IMR-90 (cell line): ENCODE measurements around the gene NHLRC1. TPM values are rescaled to one million over a fixed set of nuclear protein-coding genes. Genes with fewer than 3 reads are reported as not detected.

Source experiments
- ATAC-seq: fragments of 200-7000 bp; cut with Tn5 transposase; 2 replicates; pipeline ENCODE4 v1.9.1; 2020; ENCODE audit warnings: low read depth, mild to moderate bottlenecking, moderate library complexity
- BruUV-seq: library from RNA; stranded (reverse); fragments of 400-500 nt; replicated peaks from 2 replicates; lab custom pipeline; 2021; lab: Mats Ljungman, UMichigan
- CTCF ChIA-PET: fragments of 300-600 bp; formaldehyde crosslinking; extraction: SDS; loops from one replicate; lab custom pipeline; 2021; ENCODE audit warnings: antibody characterized with exemption; lab: Yijun Ruan, JAX
- POLR2A ChIA-PET: fragments of 300-600 bp; sonication (Branson Sonifier 250); formaldehyde crosslinking; loops from one replicate; lab custom pipeline; 2022; ENCODE audit warnings: antibody characterized with exemption; ENCODE audit not compliant: unreplicated experiment; lab: Charles Lee
- DNase-seq: peaks from one replicate; pipeline ENCODE4 v3.0.0; 2013
- H2AFZ ChIP-seq: replicated peaks from 2 replicates; pipeline ENCODE3; 2013; ENCODE audit warnings: low read length, mild to moderate bottlenecking; ENCODE audit not compliant: poor library complexity
- H2AK5ac ChIP-seq: 2 replicates; pipeline ENCODE4 v1.6.1; 2013; ENCODE audit warnings: low read depth, low read length, inconsistent platforms
- H2AK9ac ChIP-seq: replicated peaks from 2 replicates; pipeline ENCODE3; 2013; ENCODE audit warnings: mild to moderate bottlenecking, low read depth, low read length, moderate library complexity; ENCODE audit not compliant: poor library complexity
- H2BK120ac ChIP-seq: 2 replicates; pipeline ENCODE4 v1.6.1; 2013; ENCODE audit warnings: low read depth, low read length, inconsistent platforms
- H2BK15ac ChIP-seq: 3 replicates; pipeline ENCODE4 v1.6.1; 2013; ENCODE audit warnings: low read depth, low read length, inconsistent platforms
- H2BK20ac ChIP-seq: 2 replicates; pipeline ENCODE4 v1.6.1; 2013; ENCODE audit warnings: low read depth, mild to moderate bottlenecking, inconsistent platforms, low read length, moderate library complexity
- H2BK5ac ChIP-seq: 2 replicates; pipeline ENCODE4 v1.6.1; 2013; ENCODE audit warnings: mild to moderate bottlenecking, low read depth, low read length, inconsistent platforms; ENCODE audit not compliant: poor library complexity, severe bottlenecking
- H3K14ac ChIP-seq: replicated peaks from 2 replicates; pipeline ENCODE4 v1.6.1; 2013; ENCODE audit warnings: low read depth, low read length, inconsistent platforms
- H3K18ac ChIP-seq: 2 replicates; pipeline ENCODE4 v1.6.1; 2013; ENCODE audit warnings: low read depth, low read length, control low read depth
- H3K23ac ChIP-seq: 2 replicates; pipeline ENCODE4 v1.6.1; 2013; ENCODE audit warnings: low read depth, low read length, inconsistent platforms
- H3K27ac ChIP-seq: 2 replicates; pipeline ENCODE4 v1.5.1; 2013; ENCODE audit warnings: mild to moderate bottlenecking, control low read depth, low read length; ENCODE audit not compliant: insufficient read depth
- H3K27me3 ChIP-seq: 2 replicates; pipeline ENCODE4 v1.6.1; 2013; ENCODE audit warnings: low read length; ENCODE audit not compliant: control insufficient read depth, insufficient read depth
- H3K36me3 ChIP-seq: 2 replicates; pipeline ENCODE4 v1.6.1; 2013; ENCODE audit warnings: low read length, mixed read lengths; ENCODE audit not compliant: control insufficient read depth, insufficient read depth
- H3K4ac ChIP-seq: 2 replicates; pipeline ENCODE4 v1.6.1; 2013; ENCODE audit warnings: low read depth, low read length, inconsistent platforms
- H3K4me1 ChIP-seq: 2 replicates; pipeline ENCODE4 v1.6.1; 2013; ENCODE audit warnings: low read length, mixed read lengths; ENCODE audit not compliant: control insufficient read depth, insufficient read depth
- H3K4me2 ChIP-seq: 2 replicates; pipeline ENCODE4 v1.6.1; 2013; ENCODE audit warnings: low read depth, mild to moderate bottlenecking, control low read depth, low read length, moderate library complexity
- H3K4me3 ChIP-seq: 2 replicates; pipeline ENCODE4 v1.5.1; 2013; ENCODE audit warnings: low read depth, mild to moderate bottlenecking, control low read depth, low read length, moderate library complexity; ENCODE audit not compliant: insufficient read depth
- H3K56ac ChIP-seq: 2 replicates; pipeline ENCODE4 v1.6.1; 2013; ENCODE audit warnings: low read length, inconsistent platforms; ENCODE audit not compliant: insufficient read depth; ENCODE audit errors: extremely low read depth
- H3K79me1 ChIP-seq, 2 experiments: 2 replicates each; pipeline ENCODE4 v1.6.1; 2013; ENCODE audit warnings: low read length in 2 of 2, inconsistent platforms in 1 of 2, low read depth in 1 of 2
- H3K9ac ChIP-seq: 2 replicates; pipeline ENCODE4 v1.6.1; 2013; ENCODE audit warnings: low read depth, low read length, control low read depth
- H3K9me1 ChIP-seq: 2 replicates; pipeline ENCODE4 v1.6.1; 2013; ENCODE audit warnings: low read length, inconsistent platforms; ENCODE audit not compliant: insufficient read depth
- H3K9me3 ChIP-seq: 2 replicates; pipeline ENCODE4 v1.6.1; 2013; ENCODE audit warnings: low read length; ENCODE audit not compliant: control insufficient read depth, insufficient read depth
- H4K20me1 ChIP-seq: 2 replicates; pipeline ENCODE4 v1.6.1; 2013; ENCODE audit warnings: low read length, inconsistent platforms; ENCODE audit not compliant: insufficient read depth
- H4K5ac ChIP-seq: 2 replicates; pipeline ENCODE4 v1.6.1; 2013; ENCODE audit warnings: mild to moderate bottlenecking, low read depth, low read length, control low read depth
- H4K8ac ChIP-seq, 2 experiments: 2 replicates each; pipeline ENCODE4 v1.6.1; 2013; ENCODE audit warnings: low read depth in 2 of 2, low read length in 2 of 2, control low read depth in 1 of 2, inconsistent platforms in 1 of 2
- H4K91ac ChIP-seq: 2 replicates; pipeline ENCODE4 v1.6.1; 2013; ENCODE audit warnings: low read depth, low read length, inconsistent platforms; ENCODE audit not compliant: insufficient read depth
- CEBPB ChIP-seq: IDR thresholded peaks from 2 replicates; pipeline ENCODE4 v1.6.1; 2012; ENCODE audit warnings: low read depth, low read length, improper control_type of control experiment
- SMC3 ChIP-seq: fragments of 150-350 bp; IDR thresholded peaks from 2 replicates; pipeline ENCODE4 v1.6.1; 2016; ENCODE audit warnings: low read depth, mild to moderate bottlenecking, antibody characterized with exemption, low read length, moderate library complexity
- WGBS, 2 experiments: methylation state at CpG; one replicate each; pipeline versions ENCODE4 v1.1.5 to v1.1.7; 2013; ENCODE audit warnings: missing lambda C conversion rate in 2 of 2; ENCODE audit not compliant: insufficient read length in 1 of 2; ENCODE audit errors: extremely low coverage in 2 of 2; 5-methylcytosine and 5-hydroxymethylcytosine counted together
- dilution Hi-C: fragments of 300-500 bp; cut with HindIII; formaldehyde crosslinking; loops from one replicate; pipeline ENCODE4 v1.14.3; 2018; ENCODE audit warnings: low sequenced_read_pairs; ENCODE audit not compliant: unreplicated experiment
- in situ Hi-C: fragments of 300-500 bp; cut with MboI; formaldehyde crosslinking; loops from 3 replicates; pipeline ENCODE4 v1.14.3; 2019; ENCODE audit warnings: low sequenced_read_pairs, inconsistent platforms, mixed read lengths
- intact Hi-C: fragments of 100-400 bp; cut with micrococcal nuclease; formaldehyde crosslinking; loops from 2 replicates; pipeline ENCODE4 v1.10.0; 2022
- polyA plus RNA-seq, 3 experiments: library from polyadenylated mRNA; depleted of rRNA; stranded (reverse); fragments of >200 nt; gene quantifications; 2 replicates each; pipeline ENCODE4 v1.2.3, GENCODE V29; 2012; ENCODE audit warnings: low replicate concordance in 1 of 3
- total RNA-seq: library from RNA; depleted of rRNA; stranded (reverse); fragments of >200 nt; gene quantifications from 2 replicates; pipeline ENCODE4 v1.2.3, GENCODE V29; 2012

The NHLRC1 gene
- total and polyA plus RNA-seq, 2 of the 4 experiments (the other 2 are of a cell fraction), result 1.1 TPM

- dilution Hi-C loops (no loop called here), intact Hi-C loops (no loop called here), in situ Hi-C loops (no loop called here)
- WGBS, 2 experiments, result 100% methylated on average over 1 of the region's 5 CpGs; no CpG with 5 or more reads in 1 of the 2 experiments
- Histone ChIP-seq H2BK20ac (no peak overlapping the region), H2BK15ac (no peak overlapping the region; the same call in 2 of the 3 replicates), H3K79me1 (peaks cover 0 to 12% of the 10 kb centered on the region in 2 experiments; a peak in 2 of 4 replicates), H2AK9ac (no peak overlapping the region), H3K27ac (no peak overlapping the region), H3K14ac (peak overlapping the region; percentile 73; the same call in 1 of the 2 replicates), H3K4me1 (no peaks in the 10 kb centered on the region; the same call in 1 of the 2 replicates), H2AK5ac (no peak overlapping the region), H3K4me3 (no peak overlapping the region), H3K9me1 (no peaks in the 10 kb centered on the region), H3K4me2 (no peak overlapping the region), H3K27me3 (no peaks in the 10 kb centered on the region), H3K9me3 (no peaks in the 10 kb centered on the region), H4K91ac (no peak overlapping the region), H2BK120ac (no peak overlapping the region), H4K20me1 (no peaks in the 10 kb centered on the region), H3K18ac (no peak overlapping the region), H3K56ac (no peak overlapping the region), H3K23ac (no peak overlapping the region), H3K4ac (peak overlapping the region; percentile 25; the same call in 1 of the 2 replicates), H3K9ac (no peak overlapping the region), H4K5ac (no peak overlapping the region), H2BK5ac (no peak overlapping the region), H2AFZ (no peak overlapping the region), H3K36me3 (no peaks in the 10 kb centered on the region), H4K8ac (no peak overlapping the region)
- POLR2A ChIA-PET, result no interaction called here
- TF ChIP-seq CEBPB (peak; percentile 97), SMC3 (no peak)
- no TSS peak for BruUV-seq
- ATAC-seq (peak; percentile 46), DNase-seq (peak; percentile 91)
- CTCF ChIA-PET, result interaction anchor here (0.6 kb wide), 1 partner anchor 294 kb away, joined by 3 read pairs; no protein-coding TSS in a partner anchor
These were observed 26.0 kb upstream of the NHLRC1 start for GRCh38 chr6:18148304-18149025.
